Fibroblast of the aortic adventitia (primary cell): ENCODE results near the gene OR51D1. TPM values are rescaled to one million over a fixed set of nuclear protein-coding genes. Genes with fewer than 3 reads are reported as not detected.

Experiments used
- DNase-seq: peaks from one replicate; pipeline ENCODE4 v3.0.0-alpha.2; 2010; ENCODE audit warnings: low read depth
- H3K4me3 ChIP-seq: 2 replicates; pipeline ENCODE4 v1.5.1; 2011; ENCODE audit warnings: low read depth, mild to moderate bottlenecking, control low read depth, low read length, moderate library complexity
- total RNA-seq: library from RNA; depleted of rRNA; stranded (reverse); fragments of >200 nt; gene quantifications from 2 replicates; pipeline ENCODE4 v1.2.3, GENCODE V29; 2012; ENCODE audit warnings: low replicate concordance
- TF ChIP-seq, protein P1 (sequence below): IDR thresholded peaks from 2 replicates; pipeline ENCODE4 v1.5.1; 2011; ENCODE audit warnings: mild to moderate bottlenecking, low read length, control low read depth, inconsistent platforms; ENCODE audit not compliant: insufficient read depth

The OR51D1 gene
- total RNA-seq, 1 donor, result not detected

GRCh38 chr11:4644233-4644632 is 7.0 kb downstream of the OR51D1 start:
- H3K4me3 ChIP-seq, result no peak overlapping the region
- DNase-seq, result no peak
- TF ChIP-seq, protein P1, sequence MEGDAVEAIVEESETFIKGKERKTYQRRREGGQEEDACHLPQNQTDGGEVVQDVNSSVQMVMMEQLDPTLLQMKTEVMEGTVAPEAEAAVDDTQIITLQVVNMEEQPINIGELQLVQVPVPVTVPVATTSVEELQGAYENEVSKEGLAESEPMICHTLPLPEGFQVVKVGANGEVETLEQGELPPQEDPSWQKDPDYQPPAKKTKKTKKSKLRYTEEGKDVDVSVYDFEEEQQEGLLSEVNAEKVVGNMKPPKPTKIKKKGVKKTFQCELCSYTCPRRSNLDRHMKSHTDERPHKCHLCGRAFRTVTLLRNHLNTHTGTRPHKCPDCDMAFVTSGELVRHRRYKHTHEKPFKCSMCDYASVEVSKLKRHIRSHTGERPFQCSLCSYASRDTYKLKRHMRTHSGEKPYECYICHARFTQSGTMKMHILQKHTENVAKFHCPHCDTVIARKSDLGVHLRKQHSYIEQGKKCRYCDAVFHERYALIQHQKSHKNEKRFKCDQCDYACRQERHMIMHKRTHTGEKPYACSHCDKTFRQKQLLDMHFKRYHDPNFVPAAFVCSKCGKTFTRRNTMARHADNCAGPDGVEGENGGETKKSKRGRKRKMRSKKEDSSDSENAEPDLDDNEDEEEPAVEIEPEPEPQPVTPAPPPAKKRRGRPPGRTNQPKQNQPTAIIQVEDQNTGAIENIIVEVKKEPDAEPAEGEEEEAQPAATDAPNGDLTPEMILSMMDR, result no peak

DNA sequence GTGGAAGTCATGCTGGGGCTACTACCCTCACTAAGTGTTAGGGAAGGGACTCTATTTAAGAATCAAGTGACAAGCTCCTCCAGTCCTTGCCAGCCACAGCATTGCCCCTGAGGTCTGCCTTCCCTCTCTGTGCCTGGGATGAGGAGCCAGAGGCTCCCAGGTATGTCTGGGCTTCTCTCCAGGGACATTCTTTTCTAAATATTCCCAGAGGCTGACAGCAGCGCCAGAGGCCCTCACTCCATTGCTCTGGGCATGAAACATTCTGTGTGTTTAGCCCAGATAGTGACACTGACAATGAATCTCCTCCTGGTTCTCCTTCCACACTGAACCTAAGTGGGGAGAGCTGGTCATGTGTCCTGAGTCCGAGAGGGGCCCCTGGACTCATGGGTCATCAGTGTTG is 8.7 kb downstream of the OR51D1 start:
- TF ChIP-seq, protein P1, result no peak
- no peak for DNase-seq
- H3K4me3 ChIP-seq, result no peak overlapping the region

GRCh38 chr11:4647766-4648165 is 10.5 kb downstream of the OR51D1 start:
- no peak for DNase-seq
- TF ChIP-seq, protein P1, result no peak
- no peak overlapping the region for H3K4me3 ChIP-seq

DNA sequence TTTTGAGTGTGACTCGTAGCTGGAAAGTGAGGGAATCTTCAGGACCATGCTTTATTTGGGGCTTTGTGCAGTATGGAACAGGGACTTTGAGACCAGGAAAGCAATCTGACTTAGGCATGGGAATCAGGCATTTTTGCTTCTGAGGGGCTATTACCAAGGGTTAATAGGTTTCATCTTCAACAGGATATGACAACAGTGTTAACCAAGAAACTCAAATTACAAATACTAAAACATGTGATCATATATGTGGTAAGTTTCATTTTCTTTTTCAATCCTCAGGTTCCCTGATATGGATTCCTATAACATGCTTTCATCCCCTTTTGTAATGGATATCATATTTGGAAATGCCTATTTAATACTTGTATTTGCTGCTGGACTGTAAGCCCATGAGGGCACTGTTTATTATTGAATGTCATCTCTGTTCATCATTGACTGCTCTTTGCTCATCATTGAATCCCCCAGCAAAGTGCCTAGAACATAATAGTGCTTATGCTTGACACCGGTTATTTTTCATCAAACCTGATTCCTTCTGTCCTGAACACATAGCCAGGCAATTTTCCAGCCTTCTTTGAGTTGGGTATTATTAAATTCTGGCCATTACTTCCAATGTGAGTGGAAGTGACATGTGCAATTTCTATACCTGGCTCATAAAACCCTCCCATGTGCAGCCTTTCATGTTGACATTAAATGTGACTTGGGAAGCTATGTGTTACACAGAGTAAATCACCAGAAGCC is 17.5 kb downstream of the OR51D1 start:
- no peak for DNase-seq
- H3K4me3 ChIP-seq, result no peak overlapping the region
- TF ChIP-seq, protein P1, result no peak

- no peak overlapping the region for H3K4me3 ChIP-seq
- no peak for DNase-seq
- TF ChIP-seq, protein P1, result no peak
Observed at GRCh38 chr11:4658629-4659445, 21.6 kb downstream of the OR51D1 start.

DNA sequence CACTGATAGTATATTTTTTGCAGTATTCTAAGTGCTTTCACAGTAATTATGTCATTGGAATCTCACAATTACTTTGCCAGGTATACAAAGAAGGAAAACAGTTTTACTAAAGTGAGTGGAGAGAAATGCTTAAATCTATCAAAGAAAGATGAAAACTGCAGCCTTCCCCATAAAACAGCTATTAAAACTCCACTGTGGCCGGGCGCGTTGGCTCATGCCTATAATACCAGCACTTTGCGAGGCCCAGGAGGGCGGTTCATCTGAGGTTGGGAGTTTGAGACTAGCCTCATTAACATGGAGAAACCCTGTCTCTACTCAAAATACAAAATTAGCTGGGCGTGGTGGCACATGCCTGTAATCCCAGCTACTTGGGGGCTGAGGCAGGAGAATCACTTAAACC is 25.6 kb downstream of the OR51D1 start:
- TF ChIP-seq, protein P1, result no peak
- no peak overlapping the region for H3K4me3 ChIP-seq
- DNase-seq, result no peak
